Measurements from ENCODE around the gene RCSD1.

- no peak for TF ChIP-seq CTCF (IDR thresholded peaks at IDR 0.05; ENCODE audit: low read depth, low read length)
- TF ChIP-seq EZH2phosphoT487 (IDR thresholded peaks at IDR 0.05; ENCODE audit: low read depth), result no peak
Observed at GRCh38 chr1:167620002-167620401, 10.0 kb upstream of the RCSD1 start.
